Measurements from ENCODE around the gene KCNQ2. TPM values are rescaled to one million over a fixed set of nuclear protein-coding genes. Genes with fewer than 3 reads are reported as not detected.

The KCNQ2 gene
- total RNA-seq, 1 experiment from 2014 or later: not detected

- DNase-seq (ENCODE audit: low read depth): no peak
These were observed 17.5 kb downstream of the KCNQ2 start for GRCh38 chr20:63454731-63455567.

GRCh38 chr20:63452821-63453523 is 19.5 kb downstream of the KCNQ2 start:
- DNase-seq (ENCODE audit: low read depth): peak; percentile 47

GRCh38 chr20:63452341-63452740 is 20.1 kb downstream of the KCNQ2 start:
- DNase-seq (ENCODE audit: low read depth): no peak

- DNase-seq (ENCODE audit: low read depth): no peak
These were observed 20.6 kb downstream of the KCNQ2 start for GRCh38 chr20:63451821-63452220.

- no peak for DNase-seq (ENCODE audit: low read depth)
These were observed 22.4 kb downstream of the KCNQ2 start for GRCh38 chr20:63449796-63450730.

GRCh38 chr20:63449025-63449424 is 23.4 kb downstream of the KCNQ2 start:
- no peak for DNase-seq (ENCODE audit: low read depth)

- no peak for DNase-seq (ENCODE audit: low read depth)
These were observed 24.4 kb downstream of the KCNQ2 start for GRCh38 chr20:63448031-63448430.

- DNase-seq (ENCODE audit: low read depth): no peak
These were observed 25.1 kb downstream of the KCNQ2 start for GRCh38 chr20:63447320-63447719.

- DNase-seq (ENCODE audit: low read depth): no peak
These were observed 26.0 kb downstream of the KCNQ2 start for GRCh38 chr20:63446216-63447024.

GRCh38 chr20:63445075-63445734 is 27.2 kb downstream of the KCNQ2 start:
- no peak for DNase-seq (ENCODE audit: low read depth)

- DNase-seq (ENCODE audit: low read depth): no peak
These were observed 27.9 kb downstream of the KCNQ2 start for GRCh38 chr20:63444548-63444947.

GRCh38 chr20:63443606-63444395 is 28.7 kb downstream of the KCNQ2 start:
- DNase-seq (ENCODE audit: low read depth): no peak

- DNase-seq (ENCODE audit: low read depth): peak; percentile 54
These were observed 30.4 kb downstream of the KCNQ2 start for GRCh38 chr20:63442100-63442493.

- DNase-seq (ENCODE audit: low read depth): no peak
These were observed 31.0 kb downstream of the KCNQ2 start for GRCh38 chr20:63441136-63442099.

GRCh38 chr20:63440366-63440955 is 32.0 kb downstream of the KCNQ2 start:
- no peak for DNase-seq (ENCODE audit: low read depth)

- DNase-seq (ENCODE audit: low read depth): no peak
These were observed 32.6 kb downstream of the KCNQ2 start for GRCh38 chr20:63439866-63440265.

GRCh38 chr20:63438121-63438520 is 34.3 kb downstream of the KCNQ2 start:
- no peak for DNase-seq (ENCODE audit: low read depth)

GRCh38 chr20:63435552-63435951 is 36.9 kb downstream of the KCNQ2 start:
- DNase-seq (ENCODE audit: low read depth): no peak

All from M059J (cell line).